BLaER1 (cell line): ENCODE results near the gene RAP1GDS1.

Source experiments
- H3K27ac ChIP-seq: shearing (Covaris generic); formaldehyde crosslinking; 2 replicates; pipeline ENCODE4 v1.8.1; 2022
- H3K27me3 ChIP-seq: shearing (Covaris generic); formaldehyde crosslinking; 2 replicates; pipeline ENCODE4 v1.8.1; 2022
- H3K36me3 ChIP-seq: shearing (Covaris generic); formaldehyde crosslinking; 2 replicates; pipeline ENCODE4 v1.8.1; 2022
- H3K4me1 ChIP-seq: shearing (Covaris generic); formaldehyde crosslinking; 2 replicates; pipeline ENCODE4 v1.8.1; 2022
- H3K4me2 ChIP-seq: shearing (Covaris generic); formaldehyde crosslinking; 2 replicates; pipeline ENCODE4 v1.8.1; 2022
- H3K4me3 ChIP-seq: shearing (Covaris generic); formaldehyde crosslinking; 2 replicates; pipeline ENCODE4 v1.8.1; 2022
- H3K9ac ChIP-seq: shearing (Covaris generic); formaldehyde crosslinking; 2 replicates; pipeline ENCODE4 v1.8.1; 2022
- H3K9me3 ChIP-seq: shearing (Covaris generic); formaldehyde crosslinking; 2 replicates; pipeline ENCODE4 v1.8.1; 2022
- H4K20me1 ChIP-seq: shearing (Covaris generic); formaldehyde crosslinking; 2 replicates; pipeline ENCODE4 v1.8.1; 2022
- Cebpa-rat ChIP-seq: shearing (Covaris generic); IDR thresholded peaks from 2 replicates; pipeline ENCODE4 v1.8.1; 2022

RAP1GDS1 gene

DNA sequence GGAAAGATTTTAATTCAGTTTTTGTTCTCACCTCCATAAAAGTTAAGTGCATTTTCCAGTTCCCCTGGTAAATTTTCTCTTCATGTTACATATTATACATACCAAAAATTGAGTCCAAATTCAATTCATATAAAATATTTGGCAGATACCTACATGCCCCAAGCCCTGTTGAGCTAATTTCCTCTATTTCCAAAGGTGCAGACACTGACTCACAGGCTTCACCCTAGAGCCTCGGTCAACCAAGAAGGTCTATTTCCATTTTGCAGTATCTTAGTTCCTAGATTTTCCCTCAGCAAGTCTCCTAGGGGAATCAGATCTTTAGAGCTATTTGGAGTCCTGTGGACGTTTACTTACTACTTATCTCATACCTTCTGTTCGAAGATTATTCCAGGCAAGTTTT lies 222.8 kb downstream of the RAP1GDS1 start:
- no peak overlapping the region for H3K27ac ChIP-seq
- H3K27me3 ChIP-seq = no peaks in the 10 kb centered on the region
- H3K9me3 ChIP-seq = no peaks in the 10 kb centered on the region
- H3K4me1 ChIP-seq = no peaks in the 10 kb centered on the region
- H3K9ac ChIP-seq = no peak overlapping the region
- TF ChIP-seq Cebpa-rat = no peak
- no peak overlapping the region for H3K4me2 ChIP-seq
- H4K20me1 ChIP-seq = no peaks in the 10 kb centered on the region
- H3K36me3 ChIP-seq = no peaks in the 10 kb centered on the region
- H3K4me3 ChIP-seq = no peak overlapping the region

DNA sequence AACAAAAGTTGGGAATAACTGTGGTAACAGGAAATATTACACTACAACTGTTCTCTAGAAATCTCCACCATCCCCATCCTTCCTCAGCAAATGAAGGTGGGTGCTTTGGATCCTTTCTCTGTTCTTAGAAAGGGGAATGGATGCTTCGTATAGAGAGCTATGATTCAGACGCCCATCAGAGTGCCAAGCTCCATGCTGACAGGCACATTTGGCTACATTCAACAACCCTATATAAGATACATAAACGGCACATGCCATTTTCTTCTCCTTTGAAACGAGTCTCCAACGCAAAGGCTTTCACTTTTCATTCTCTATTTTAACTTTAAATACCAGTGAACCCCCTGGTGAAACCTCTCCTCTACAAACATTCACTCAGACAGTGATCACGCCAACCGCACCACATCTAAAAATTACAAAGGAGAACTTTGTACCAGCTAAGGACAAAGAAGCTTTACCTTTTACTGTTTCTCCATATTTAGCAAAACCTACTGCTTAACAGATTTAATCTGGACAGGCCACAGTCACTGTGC lies 224.7 kb downstream of the RAP1GDS1 start:
- Histone ChIP-seq H3K4me1 (no peaks in the 10 kb centered on the region), H3K36me3 (no peaks in the 10 kb centered on the region), H3K9me3 (no peaks in the 10 kb centered on the region), H3K27me3 (no peaks in the 10 kb centered on the region), H3K4me3 (no peak overlapping the region), H3K4me2 (no peak overlapping the region), H3K27ac (no peak overlapping the region), H4K20me1 (no peaks in the 10 kb centered on the region), H3K9ac (no peak overlapping the region)
- TF ChIP-seq Cebpa-rat = no peak

DNA sequence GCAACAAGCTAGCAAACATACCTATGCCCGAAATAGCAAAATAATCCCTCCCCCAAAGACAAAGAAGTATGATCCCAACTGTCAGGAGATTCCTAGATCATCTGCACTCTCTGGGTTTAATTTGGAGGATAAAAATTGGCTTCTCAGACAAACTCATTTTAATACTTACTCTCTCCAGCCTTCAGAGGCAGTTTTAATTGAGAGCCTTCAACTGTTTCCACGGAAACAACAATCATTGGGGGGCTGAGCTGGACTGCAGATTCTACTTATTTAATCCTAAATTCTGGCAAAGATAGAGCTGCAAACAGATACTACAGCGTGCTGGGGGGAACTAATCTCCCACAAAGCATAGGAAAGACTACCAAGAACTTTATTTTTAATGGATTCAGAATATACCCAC lies 229.1 kb downstream of the RAP1GDS1 start:
- Histone ChIP-seq H3K9ac (no peak overlapping the region), H3K27me3 (no peaks in the 10 kb centered on the region), H3K9me3 (no peaks in the 10 kb centered on the region), H3K4me2 (no peak overlapping the region), H3K4me1 (no peaks in the 10 kb centered on the region), H3K36me3 (no peaks in the 10 kb centered on the region), H4K20me1 (no peaks in the 10 kb centered on the region), H3K4me3 (no peak overlapping the region), H3K27ac (no peak overlapping the region)
- no peak for TF ChIP-seq Cebpa-rat

DNA sequence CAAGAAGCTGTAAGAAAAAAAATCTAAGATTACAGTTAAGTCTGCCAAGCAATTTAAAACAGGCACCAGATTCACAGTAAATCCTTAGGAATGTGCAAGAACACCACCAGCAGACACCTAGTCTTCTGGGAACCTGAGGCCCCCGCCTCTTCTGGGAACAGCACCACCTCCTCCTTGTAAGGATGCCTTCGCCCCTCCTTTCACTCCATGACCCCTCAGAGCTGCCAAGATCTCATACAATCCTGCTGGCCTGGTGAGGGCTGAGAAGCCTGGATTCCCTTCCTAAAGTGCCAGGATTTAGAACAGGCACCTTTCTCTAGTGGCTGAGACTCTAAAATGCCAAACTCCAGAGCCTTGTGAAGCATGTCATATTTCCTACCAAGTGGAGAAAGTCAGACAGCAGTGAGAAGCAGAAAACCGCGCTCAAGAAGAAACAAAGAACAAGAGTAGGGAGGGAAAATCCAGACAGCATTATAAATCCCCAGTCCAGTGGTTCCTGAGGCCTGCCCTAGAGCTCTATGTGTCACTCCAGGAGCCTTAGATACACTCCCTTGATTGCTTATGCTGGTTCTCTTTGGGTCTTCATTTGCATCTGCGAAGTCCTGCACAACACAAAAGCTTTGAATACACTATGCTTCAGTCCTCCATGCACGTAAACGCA lies 230.8 kb downstream of the RAP1GDS1 start:
- H3K27me3 ChIP-seq = no peaks in the 10 kb centered on the region
- H3K4me3 ChIP-seq = no peak overlapping the region
- H3K27ac ChIP-seq = no peak overlapping the region
- TF ChIP-seq Cebpa-rat = no peak
- H3K9me3 ChIP-seq = no peaks in the 10 kb centered on the region
- H3K4me1 ChIP-seq = no peaks in the 10 kb centered on the region
- H3K9ac ChIP-seq = no peak overlapping the region
- H4K20me1 ChIP-seq = no peaks in the 10 kb centered on the region
- H3K36me3 ChIP-seq = no peaks in the 10 kb centered on the region
- no peak overlapping the region for H3K4me2 ChIP-seq

DNA sequence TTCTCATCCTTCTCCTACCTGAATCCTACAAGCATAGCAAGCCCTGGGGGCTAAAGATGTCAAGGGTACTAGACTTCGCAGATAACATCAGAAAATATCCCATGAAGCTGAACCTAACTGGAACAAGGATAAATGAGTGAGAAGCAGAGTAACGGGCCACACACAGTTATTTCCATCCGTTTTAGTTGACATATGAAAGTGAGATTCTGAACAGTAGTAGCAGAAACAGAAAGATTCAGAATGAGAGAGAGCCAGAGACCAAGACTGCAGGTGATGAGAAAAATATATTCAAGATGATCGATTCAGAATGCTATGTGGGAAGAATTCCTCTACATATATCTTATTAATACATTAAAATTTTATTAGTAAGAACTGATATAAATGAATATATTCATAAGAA lies 232.1 kb downstream of the RAP1GDS1 start:
- H3K27ac ChIP-seq = no peak overlapping the region
- H4K20me1 ChIP-seq = no peaks in the 10 kb centered on the region
- no peaks in the 10 kb centered on the region for H3K27me3 ChIP-seq
- no peak overlapping the region for H3K9ac ChIP-seq
- no peak overlapping the region for H3K4me2 ChIP-seq
- no peaks in the 10 kb centered on the region for H3K4me1 ChIP-seq
- H3K9me3 ChIP-seq = no peaks in the 10 kb centered on the region
- TF ChIP-seq Cebpa-rat = no peak
- no peak overlapping the region for H3K4me3 ChIP-seq
- H3K36me3 ChIP-seq = no peaks in the 10 kb centered on the region
